SK-N-SH (cell line): ENCODE results near the gene MINDY3. TPM values are rescaled to one million over a fixed set of nuclear protein-coding genes. Genes with fewer than 3 reads are reported as not detected.

Experiments used
- CTCF ChIA-PET: fragments of 300-600, 350-600 bp; formaldehyde crosslinking; extraction: SDS; loops from one replicate; lab custom pipeline; 2021; lab: Yijun Ruan, JAX
- POLR2A ChIA-PET: fragments of 350-600 bp; sonication (Branson Sonifier 250); formaldehyde crosslinking; extraction: SDS; loops from one replicate; lab custom pipeline; 2020; ENCODE audit warnings: antibody characterized with exemption, inconsistent platforms; lab: Yijun Ruan, JAX
- DNase-seq: peaks from one replicate; pipeline ENCODE4 v3.0.0; 2012
- H2AFZ ChIP-seq: fragments of 200-600 bp; sonication (generic); 2 replicates; pipeline ENCODE4 v1.8.1; 2016; ENCODE audit warnings: antibody characterized with exemption, mild to moderate bottlenecking, low read depth
- H3F3A ChIP-seq: fragments of 200-600 bp; sonication (generic); replicated peaks from 2 replicates; pipeline ENCODE3; 2016; ENCODE audit warnings: antibody characterized with exemption, mild to moderate bottlenecking; ENCODE audit not compliant: insufficient read depth
- H3K27ac ChIP-seq, 2 experiments: fragments of 200-500 bp in 1 of 2; fragments of 200-600 bp in 1 of 2; sonication (Bioruptor generic) in 1 of 2; sonication (generic), shearing (Covaris generic) in 1 of 2; 2 replicates each; pipeline versions ENCODE4 v1.5.1 to v1.6.1; 2014 to 2016; ENCODE audit warnings: low read depth in 2 of 2, inconsistent platforms in 1 of 2, low read length in 1 of 2, mild to moderate bottlenecking in 1 of 2, mixed read lengths in 1 of 2
- H3K27me3 ChIP-seq: fragments of 200-600 bp; sonication (generic), shearing (Covaris generic); 2 replicates; pipeline ENCODE4 v1.6.1; 2016; ENCODE audit warnings: mixed run types; ENCODE audit not compliant: insufficient read depth
- H3K36me3 ChIP-seq, 2 experiments: fragments of 200-500 bp in 1 of 2; fragments of 200-600 bp in 1 of 2; sonication (Bioruptor generic) in 1 of 2; sonication (generic) in 1 of 2; replicated peaks in 1 of 2; 2 replicates each; pipeline versions ENCODE3 to v1.5.1; 2014 to 2016; ENCODE audit warnings: low read length in 1 of 2, mild to moderate bottlenecking in 1 of 2; ENCODE audit not compliant: insufficient read depth in 2 of 2, control insufficient read depth in 1 of 2
- H3K4me1 ChIP-seq, 2 experiments: fragments of 200-500 bp in 1 of 2; fragments of 200-600 bp in 1 of 2; sonication (Bioruptor generic) in 1 of 2; sonication (generic), shearing (Covaris generic) in 1 of 2; 2 replicates each; pipeline versions ENCODE4 v1.5.1 to v1.6.1; 2014 to 2016; ENCODE audit warnings: low read depth in 1 of 2, low read length in 1 of 2, mixed run types in 1 of 2; ENCODE audit not compliant: insufficient read depth in 2 of 2, control insufficient read depth in 1 of 2
- H3K4me2 ChIP-seq: fragments of 200-600 bp; sonication (generic), shearing (Covaris generic); 2 replicates; pipeline ENCODE4 v1.6.1; 2017; ENCODE audit warnings: mixed run types
- H3K4me3 ChIP-seq, 2 experiments: fragments of 200-500 bp in 1 of 2; fragments of 200-600 bp in 1 of 2; sonication (Bioruptor generic) in 1 of 2; sonication (generic), shearing (Covaris generic) in 1 of 2; 2 replicates each; pipeline versions ENCODE4 v1.5.1 to v1.8.1; 2014 to 2016; ENCODE audit warnings: low read depth in 2 of 2, inconsistent platforms in 1 of 2, low read length in 1 of 2, mild to moderate bottlenecking in 1 of 2, mixed read lengths in 1 of 2, moderate library complexity in 1 of 2
- H3K79me2 ChIP-seq: fragments of 200-600 bp; sonication (generic); 2 replicates; pipeline ENCODE4 v1.8.1; 2017; ENCODE audit warnings: mild to moderate bottlenecking; ENCODE audit not compliant: insufficient read depth
- H3K9ac ChIP-seq: fragments of 200-600 bp; sonication (generic); 2 replicates; pipeline ENCODE4 v1.6.1; 2017; ENCODE audit warnings: mixed run types
- H3K9me2 ChIP-seq: fragments of 200-600 bp; sonication (generic); 2 replicates; pipeline ENCODE4 v1.6.1; 2017; ENCODE audit warnings: mixed run types
- H3K9me3 ChIP-seq: fragments of 200-600 bp; sonication (generic); 2 replicates; pipeline ENCODE4 v1.6.1; 2017; ENCODE audit warnings: mixed run types, mild to moderate bottlenecking, moderate library complexity
- H4K20me1 ChIP-seq: fragments of 200-600 bp; sonication (generic); 2 replicates; pipeline ENCODE4 v1.6.1; 2017; ENCODE audit warnings: mild to moderate bottlenecking, mixed run types; ENCODE audit not compliant: insufficient read depth
- CHD2 ChIP-seq: fragments of 150-350 bp; IDR thresholded peaks from 2 replicates; pipeline ENCODE4 v1.6.1; 2018; ENCODE audit warnings: low read length; ENCODE audit not compliant: partially characterized antibody
- EP300 ChIP-seq, 2 experiments: IDR thresholded peaks; 2 replicates each; pipeline versions ENCODE4 v1.4.0 to v1.6.1; 2012; ENCODE audit warnings: borderline replicate concordance in 1 of 2, low read depth in 1 of 2, low read length in 1 of 2
- FOXJ3 ChIP-seq: sonication (generic); formaldehyde crosslinking; IDR thresholded peaks from 2 replicates; pipeline ENCODE4 v1.5.1; 2020; ENCODE audit warnings: mild to moderate bottlenecking, missing genetic modification reagents
- NFIC ChIP-seq: IDR thresholded peaks from 2 replicates; pipeline ENCODE4 v1.4.0; 2012; ENCODE audit warnings: borderline replicate concordance
- RCOR1 ChIP-seq: fragments of 150-350 bp; IDR thresholded peaks from 2 replicates; pipeline ENCODE4 v1.6.1; 2017; ENCODE audit warnings: antibody characterized with exemption, low read length
- RXRA ChIP-seq: IDR thresholded peaks from 2 replicates; pipeline ENCODE4 v1.4.0; 2012; ENCODE audit warnings: low read depth, mild to moderate bottlenecking, borderline replicate concordance
- TEAD4 ChIP-seq: IDR thresholded peaks from 2 replicates; pipeline ENCODE4 v1.4.0; 2012; ENCODE audit warnings: mild to moderate bottlenecking, borderline replicate concordance; ENCODE audit not compliant: insufficient read depth
- YY1 ChIP-seq: IDR thresholded peaks from 2 replicates; pipeline ENCODE4 v1.4.0; 2012; ENCODE audit warnings: low read depth, mild to moderate bottlenecking
- WGBS: methylation state at CpG from one replicate; pipeline ENCODE4 v1.1.6; 2017; ENCODE audit warnings: low lambda C conversion rate; 5-methylcytosine and 5-hydroxymethylcytosine counted together
- polyA plus RNA-seq, 3 experiments: library from polyadenylated mRNA; depleted of rRNA; stranded (reverse); fragments of >200 nt; gene quantifications; 2 replicates each; pipeline ENCODE4 v1.2.3, GENCODE V29; 2012
- TF ChIP-seq, protein P1 (sequence below): fragments of 200-600 bp; sonication (generic); IDR thresholded peaks from 2 replicates; pipeline ENCODE4 v1.6.1; 2017; ENCODE audit warnings: antibody characterized with exemption, mild to moderate bottlenecking, moderate library complexity
- TF ChIP-seq, protein P2 (sequence below): IDR thresholded peaks from 2 replicates; pipeline ENCODE4 v1.4.0; 2012; ENCODE audit warnings: low read depth, borderline replicate concordance
- TF ChIP-seq, protein P3 (sequence below): IDR thresholded peaks from 2 replicates; pipeline ENCODE4; 2012
- TF ChIP-seq, protein P4 (sequence below): IDR thresholded peaks from 2 replicates; pipeline ENCODE4 v1.4.0; 2012; ENCODE audit warnings: low read depth, borderline replicate concordance

Gene MINDY3
- polyA plus RNA-seq, 1 of the 3 experiments (the other 2 are of a cell fraction), result 9.5 TPM

DNA sequence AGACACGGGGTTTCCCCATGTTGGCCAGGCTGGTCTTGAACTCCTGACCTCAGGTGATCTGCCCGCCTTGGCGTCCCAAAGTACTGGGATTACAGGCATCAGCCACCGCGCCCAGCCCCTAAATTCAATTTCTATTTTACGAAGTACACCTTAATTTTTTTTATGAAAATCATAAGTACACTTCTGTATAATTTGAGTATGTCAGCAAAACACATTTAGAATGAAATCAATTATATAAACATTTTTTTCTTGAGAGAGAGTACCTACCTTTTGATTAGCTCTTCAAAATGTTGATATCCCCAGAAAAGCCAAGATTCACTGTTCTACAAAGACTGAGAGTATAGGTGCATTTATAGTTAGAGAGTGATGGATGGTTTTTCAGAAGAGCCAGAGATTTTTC lies 120.0 kb downstream of the MINDY3 start:
- POLR2A ChIA-PET, result no interaction called here
- no peaks in the 10 kb centered on the region for H3K4me1 ChIP-seq
- no peak overlapping the region for H2AFZ ChIP-seq
- H3K27me3 ChIP-seq, result no peaks in the 10 kb centered on the region
- H3F3A ChIP-seq, result no peaks in the 10 kb centered on the region
- H3K9me3 ChIP-seq, result no peaks in the 10 kb centered on the region
- H3K4me2 ChIP-seq, result no peak overlapping the region
- H3K27ac ChIP-seq, result no peak overlapping the region
- H3K4me3 ChIP-seq, result no peak overlapping the region
- no peaks in the 10 kb centered on the region for H3K79me2 ChIP-seq
- H3K36me3 ChIP-seq, result no peaks in the 10 kb centered on the region
- no peaks in the 10 kb centered on the region for H4K20me1 ChIP-seq
- CTCF ChIA-PET, result interaction anchor here (0.9 to 1.0 kb wide), 2 partner anchors 321 to 322 kb away, joined by 3 read pairs; no protein-coding TSS in a partner anchor
- WGBS, result 58% methylated on average over 6 of the region's 6 CpGs
- no peak overlapping the region for H3K9ac ChIP-seq
- TF ChIP-seq RXRA (no peak), TEAD4 (no peak), YY1 (no peak), EP300 (IDR thresholded peaks at IDR 0.05; ENCODE audit: borderline replicate concordance in 1 of 2, low read depth in 1 of 2, low read length in 1 of 2) (no peak), RCOR1 (no peak), CHD2 (no peak), NFIC (no peak), FOXJ3 (no peak)
- TF ChIP-seq, protein P1, sequence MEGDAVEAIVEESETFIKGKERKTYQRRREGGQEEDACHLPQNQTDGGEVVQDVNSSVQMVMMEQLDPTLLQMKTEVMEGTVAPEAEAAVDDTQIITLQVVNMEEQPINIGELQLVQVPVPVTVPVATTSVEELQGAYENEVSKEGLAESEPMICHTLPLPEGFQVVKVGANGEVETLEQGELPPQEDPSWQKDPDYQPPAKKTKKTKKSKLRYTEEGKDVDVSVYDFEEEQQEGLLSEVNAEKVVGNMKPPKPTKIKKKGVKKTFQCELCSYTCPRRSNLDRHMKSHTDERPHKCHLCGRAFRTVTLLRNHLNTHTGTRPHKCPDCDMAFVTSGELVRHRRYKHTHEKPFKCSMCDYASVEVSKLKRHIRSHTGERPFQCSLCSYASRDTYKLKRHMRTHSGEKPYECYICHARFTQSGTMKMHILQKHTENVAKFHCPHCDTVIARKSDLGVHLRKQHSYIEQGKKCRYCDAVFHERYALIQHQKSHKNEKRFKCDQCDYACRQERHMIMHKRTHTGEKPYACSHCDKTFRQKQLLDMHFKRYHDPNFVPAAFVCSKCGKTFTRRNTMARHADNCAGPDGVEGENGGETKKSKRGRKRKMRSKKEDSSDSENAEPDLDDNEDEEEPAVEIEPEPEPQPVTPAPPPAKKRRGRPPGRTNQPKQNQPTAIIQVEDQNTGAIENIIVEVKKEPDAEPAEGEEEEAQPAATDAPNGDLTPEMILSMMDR, result no peak
- TF ChIP-seq, protein P2, sequence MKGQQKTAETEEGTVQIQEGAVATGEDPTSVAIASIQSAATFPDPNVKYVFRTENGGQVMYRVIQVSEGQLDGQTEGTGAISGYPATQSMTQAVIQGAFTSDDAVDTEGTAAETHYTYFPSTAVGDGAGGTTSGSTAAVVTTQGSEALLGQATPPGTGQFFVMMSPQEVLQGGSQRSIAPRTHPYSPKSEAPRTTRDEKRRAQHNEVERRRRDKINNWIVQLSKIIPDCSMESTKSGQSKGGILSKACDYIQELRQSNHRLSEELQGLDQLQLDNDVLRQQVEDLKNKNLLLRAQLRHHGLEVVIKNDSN, result no peak
- TF ChIP-seq, protein P3, sequence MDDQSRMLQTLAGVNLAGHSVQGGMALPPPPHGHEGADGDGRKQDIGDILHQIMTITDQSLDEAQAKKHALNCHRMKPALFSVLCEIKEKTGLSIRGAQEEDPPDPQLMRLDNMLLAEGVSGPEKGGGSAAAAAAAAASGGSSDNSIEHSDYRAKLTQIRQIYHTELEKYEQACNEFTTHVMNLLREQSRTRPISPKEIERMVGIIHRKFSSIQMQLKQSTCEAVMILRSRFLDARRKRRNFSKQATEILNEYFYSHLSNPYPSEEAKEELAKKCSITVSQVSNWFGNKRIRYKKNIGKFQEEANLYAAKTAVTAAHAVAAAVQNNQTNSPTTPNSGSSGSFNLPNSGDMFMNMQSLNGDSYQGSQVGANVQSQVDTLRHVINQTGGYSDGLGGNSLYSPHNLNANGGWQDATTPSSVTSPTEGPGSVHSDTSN, result no peak
- TF ChIP-seq, protein P4, sequence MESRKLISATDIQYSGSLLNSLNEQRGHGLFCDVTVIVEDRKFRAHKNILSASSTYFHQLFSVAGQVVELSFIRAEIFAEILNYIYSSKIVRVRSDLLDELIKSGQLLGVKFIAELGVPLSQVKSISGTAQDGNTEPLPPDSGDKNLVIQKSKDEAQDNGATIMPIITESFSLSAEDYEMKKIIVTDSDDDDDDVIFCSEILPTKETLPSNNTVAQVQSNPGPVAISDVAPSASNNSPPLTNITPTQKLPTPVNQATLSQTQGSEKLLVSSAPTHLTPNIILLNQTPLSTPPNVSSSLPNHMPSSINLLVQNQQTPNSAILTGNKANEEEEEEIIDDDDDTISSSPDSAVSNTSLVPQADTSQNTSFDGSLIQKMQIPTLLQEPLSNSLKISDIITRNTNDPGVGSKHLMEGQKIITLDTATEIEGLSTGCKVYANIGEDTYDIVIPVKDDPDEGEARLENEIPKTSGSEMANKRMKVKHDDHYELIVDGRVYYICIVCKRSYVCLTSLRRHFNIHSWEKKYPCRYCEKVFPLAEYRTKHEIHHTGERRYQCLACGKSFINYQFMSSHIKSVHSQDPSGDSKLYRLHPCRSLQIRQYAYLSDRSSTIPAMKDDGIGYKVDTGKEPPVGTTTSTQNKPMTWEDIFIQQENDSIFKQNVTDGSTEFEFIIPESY, result no peak
- TF ChIP-seq, all 33 proteins: peak for 0
- DNase-seq, result no peak
- H3K9me2 ChIP-seq, result no peaks in the 10 kb centered on the region
